ENCODE results near the gene TEAD1. TPM values are rescaled to one million over a fixed set of nuclear protein-coding genes. Genes with fewer than 3 reads are reported as not detected.

TEAD1 gene
- total and polyA plus RNA-seq, 9 of the 15 experiments (the other 6 are each of a cell fraction or from before 2014, with no cell fraction given), result 1.7 to 17.7 (median 10.8) TPM

- TF ChIP-seq AFF4 (CRISPR knock-in tag; IDR thresholded peaks at IDR 0.05) (no peak), PREB (CRISPR knock-in tag; IDR thresholded peaks at IDR 0.05) (no peak), CBFA2T2 (conservative IDR thresholded peaks at IDR 0.05) (0 out of 2 replicates have a peak, but pooled peaks have one; percentile 4), ZBTB2 (IDR thresholded peaks at IDR 0.05) (no peak), CAMTA2 (CRISPR knock-in tag; conservative IDR thresholded peaks at IDR 0.05) (no peak), CREB1 (IDR thresholded peaks at IDR 0.05) (0 out of 2 replicates have a peak, but pooled peaks have one; percentile 40), CREB1 (CRISPR knock-in tag; IDR thresholded peaks at IDR 0.05) (no peak), PCBP1 (IDR thresholded peaks at IDR 0.05; ENCODE audit: low read depth, low read length, poor library complexity, severe bottlenecking) (no peak), EP400 (IDR thresholded peaks at IDR 0.05) (no peak), CBFA2T3 (IDR thresholded peaks at IDR 0.05) (0 out of 2 replicates have a peak, but pooled peaks have one; percentile 20), NCOA6 (IDR thresholded peaks at IDR 0.05) (no peak), ZNF253 (CRISPR knock-in tag; conservative IDR thresholded peaks at IDR 0.05) (no peak), CREBBP (IDR thresholded peaks at IDR 0.05; ENCODE audit: low read depth, low read length) (no peak), RBM17 (IDR thresholded peaks at IDR 0.05; ENCODE audit: borderline replicate concordance, low read depth, low read length) (no peak), MED1 (CRISPR knock-in tag; IDR thresholded peaks at IDR 0.05; ENCODE audit: borderline replicate concordance) (no peak)
- TF ChIP-seq, protein P1, sequence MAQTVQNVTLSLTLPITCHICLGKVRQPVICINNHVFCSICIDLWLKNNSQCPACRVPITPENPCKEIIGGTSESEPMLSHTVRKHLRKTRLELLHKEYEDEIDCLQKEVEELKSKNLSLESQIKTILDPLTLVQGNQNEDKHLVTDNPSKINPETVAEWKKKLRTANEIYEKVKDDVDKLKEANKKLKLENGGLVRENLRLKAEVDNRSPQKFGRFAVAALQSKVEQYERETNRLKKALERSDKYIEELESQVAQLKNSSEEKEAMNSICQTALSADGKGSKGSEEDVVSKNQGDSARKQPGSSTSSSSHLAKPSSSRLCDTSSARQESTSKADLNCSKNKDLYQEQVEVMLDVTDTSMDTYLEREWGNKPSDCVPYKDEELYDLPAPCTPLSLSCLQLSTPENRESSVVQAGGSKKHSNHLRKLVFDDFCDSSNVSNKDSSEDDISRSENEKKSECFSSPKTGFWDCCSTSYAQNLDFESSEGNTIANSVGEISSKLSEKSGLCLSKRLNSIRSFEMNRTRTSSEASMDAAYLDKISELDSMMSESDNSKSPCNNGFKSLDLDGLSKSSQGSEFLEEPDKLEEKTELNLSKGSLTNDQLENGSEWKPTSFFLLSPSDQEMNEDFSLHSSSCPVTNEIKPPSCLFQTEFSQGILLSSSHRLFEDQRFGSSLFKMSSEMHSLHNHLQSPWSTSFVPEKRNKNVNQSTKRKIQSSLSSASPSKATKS (CRISPR knock-in tag; IDR thresholded peaks at IDR 0.05), result no peak
- TF ChIP-seq, protein P2, sequence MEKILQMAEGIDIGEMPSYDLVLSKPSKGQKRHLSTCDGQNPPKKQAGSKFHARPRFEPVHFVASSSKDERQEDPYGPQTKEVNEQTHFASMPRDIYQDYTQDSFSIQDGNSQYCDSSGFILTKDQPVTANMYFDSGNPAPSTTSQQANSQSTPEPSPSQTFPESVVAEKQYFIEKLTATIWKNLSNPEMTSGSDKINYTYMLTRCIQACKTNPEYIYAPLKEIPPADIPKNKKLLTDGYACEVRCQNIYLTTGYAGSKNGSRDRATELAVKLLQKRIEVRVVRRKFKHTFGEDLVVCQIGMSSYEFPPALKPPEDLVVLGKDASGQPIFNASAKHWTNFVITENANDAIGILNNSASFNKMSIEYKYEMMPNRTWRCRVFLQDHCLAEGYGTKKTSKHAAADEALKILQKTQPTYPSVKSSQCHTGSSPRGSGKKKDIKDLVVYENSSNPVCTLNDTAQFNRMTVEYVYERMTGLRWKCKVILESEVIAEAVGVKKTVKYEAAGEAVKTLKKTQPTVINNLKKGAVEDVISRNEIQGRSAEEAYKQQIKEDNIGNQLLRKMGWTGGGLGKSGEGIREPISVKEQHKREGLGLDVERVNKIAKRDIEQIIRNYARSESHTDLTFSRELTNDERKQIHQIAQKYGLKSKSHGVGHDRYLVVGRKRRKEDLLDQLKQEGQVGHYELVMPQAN (IDR thresholded peaks at IDR 0.05; ENCODE audit: borderline replicate concordance), result no peak
Observed at GRCh38 chr11:12692229-12693075, 18.2 kb downstream of the TEAD1 start (continued).
